GM23338 (cell line): ENCODE results near the gene KIFAP3. TPM values are rescaled to one million over a fixed set of nuclear protein-coding genes. Genes with fewer than 3 reads are reported as not detected.

Experiments used
- ATAC-seq: fragments of 200-7000 bp; cut with Tn5 transposase; 3 replicates; pipeline ENCODE4 v1.9.1; 2020
- DNase-seq: peaks from one replicate; pipeline ENCODE4 v3.0.0-alpha.2; 2015; ENCODE audit warnings: low spot score
- H2AFZ ChIP-seq: fragments of 200-600 bp; sonication (generic); 2 replicates; pipeline ENCODE4 v1.8.0; 2016; ENCODE audit warnings: antibody characterized with exemption, mild to moderate bottlenecking, moderate library complexity
- H3F3A ChIP-seq: fragments of 200-600 bp; sonication (generic); replicated peaks from 2 replicates; pipeline ENCODE4 v1.8.0; 2017; ENCODE audit warnings: antibody characterized with exemption, mixed run types, low read depth
- H3K27ac ChIP-seq: fragments of 200-600 bp; sonication (generic); 2 replicates; pipeline ENCODE4 v1.6.1; 2016; ENCODE audit warnings: low read depth
- H3K27me3 ChIP-seq: fragments of 200-600 bp; sonication (generic); 2 replicates; pipeline ENCODE4 v1.8.0; 2016; ENCODE audit warnings: mild to moderate bottlenecking, mixed run types, moderate library complexity; ENCODE audit not compliant: insufficient read depth
- H3K36me3 ChIP-seq: fragments of 200-600 bp; sonication (generic); 2 replicates; pipeline ENCODE4 v1.8.0; 2016; ENCODE audit warnings: mild to moderate bottlenecking; ENCODE audit not compliant: insufficient read depth
- H3K4me1 ChIP-seq: fragments of 200-600 bp; sonication (generic); 2 replicates; pipeline ENCODE4 v1.8.0; 2016; ENCODE audit warnings: mild to moderate bottlenecking, moderate library complexity; ENCODE audit not compliant: insufficient read depth
- H3K4me2 ChIP-seq: fragments of 200-600 bp; sonication (generic); 2 replicates; pipeline ENCODE4 v1.7.1; 2017; ENCODE audit warnings: mixed run types
- H3K4me3 ChIP-seq: fragments of 200-600 bp; sonication (generic); 2 replicates; pipeline ENCODE4 v1.6.1; 2016; ENCODE audit warnings: mixed run types
- H3K79me2 ChIP-seq: fragments of 200-600 bp; sonication (generic); replicated peaks from 2 replicates; pipeline ENCODE4 v1.8.0; 2017; ENCODE audit warnings: mild to moderate bottlenecking; ENCODE audit not compliant: insufficient read depth
- H3K9me2 ChIP-seq: fragments of 200-600 bp; sonication (generic); 2 replicates; pipeline ENCODE4 v1.8.0; 2017; ENCODE audit not compliant: insufficient read depth
- H4K20me1 ChIP-seq: fragments of 200-600 bp; sonication (generic); replicated peaks from 2 replicates; pipeline ENCODE4 v1.8.0; 2017; ENCODE audit warnings: mild to moderate bottlenecking; ENCODE audit not compliant: insufficient read depth
- H3K27ac Mint-ChIP-seq: 2 replicates; pipeline ENCODE4 v1.8.0; 2020; ENCODE audit warnings: inconsistent platforms, mild to moderate bottlenecking, moderate library complexity, mixed read lengths
- H3K27me3 Mint-ChIP-seq: 3 replicates; pipeline ENCODE4 v1.8.0; 2022; ENCODE audit warnings: low read depth, mild to moderate bottlenecking, moderate library complexity, mixed read lengths, inconsistent platforms; ENCODE audit not compliant: insufficient read depth, poor library complexity
- H3K36me3 Mint-ChIP-seq: 3 replicates; pipeline ENCODE4 v1.8.0; 2021; ENCODE audit warnings: low read depth, mild to moderate bottlenecking, inconsistent platforms, moderate library complexity, mixed read lengths
- H3K4me1 Mint-ChIP-seq: 3 replicates; pipeline ENCODE4 v1.8.0; 2020; ENCODE audit warnings: mild to moderate bottlenecking, inconsistent platforms, mixed read lengths
- H3K4me3 Mint-ChIP-seq: 3 replicates; pipeline ENCODE4 v1.8.0; 2021; ENCODE audit warnings: moderate library complexity, mild to moderate bottlenecking, inconsistent platforms, mixed read lengths
- H3K9me3 Mint-ChIP-seq: 3 replicates; pipeline ENCODE4 v1.8.0; 2020; ENCODE audit warnings: moderate library complexity, mild to moderate bottlenecking, inconsistent platforms, mixed read lengths
- CREB1 ChIP-seq: fragments of 250-450 bp; sonication (Bioruptor Pico); IDR thresholded peaks from 2 replicates; pipeline ENCODE4 v1.5.0; 2020; ENCODE audit warnings: low read depth, mild to moderate bottlenecking, moderate library complexity
- EZH2 ChIP-seq: fragments of 200-600 bp; sonication (generic); IDR thresholded peaks from one replicate; pipeline ENCODE4 v1.8.0; 2017; ENCODE audit warnings: antibody characterized with exemption, mild to moderate bottlenecking, low read depth; ENCODE audit not compliant: unreplicated experiment
- EZH2phosphoT487 ChIP-seq: fragments of 200-600 bp; sonication (generic); IDR thresholded peaks from one replicate; pipeline ENCODE4 v1.8.1; 2018; ENCODE audit warnings: antibody characterized with exemption; ENCODE audit not compliant: unreplicated experiment
- JUNB ChIP-seq: IDR thresholded peaks from one replicate; pipeline ENCODE4 v1.6.1; 2016; ENCODE audit warnings: antibody characterized with exemption; ENCODE audit not compliant: unreplicated experiment
- NANOG ChIP-seq: IDR thresholded peaks from 2 replicates; pipeline ENCODE4 v1.6.1; 2016; ENCODE audit warnings: antibody characterized with exemption, borderline replicate concordance
- POLR2AphosphoS5 ChIP-seq: IDR thresholded peaks from 2 replicates; pipeline ENCODE4 v1.6.1; 2016; ENCODE audit warnings: antibody characterized with exemption, low read depth
- STAT1 ChIP-seq: IDR thresholded peaks from one replicate; pipeline ENCODE4 v1.6.1; 2016; ENCODE audit warnings: antibody characterized with exemption; ENCODE audit not compliant: unreplicated experiment
- ZNF114 ChIP-seq: fragments of 250-450 bp; sonication (Bioruptor Pico); IDR thresholded peaks from 2 replicates; pipeline ENCODE4 v1.5.0; 2020; ENCODE audit warnings: mild to moderate bottlenecking, moderate library complexity
- ZNF331 ChIP-seq: fragments of 250-450 bp; sonication (Bioruptor Pico); IDR thresholded peaks from 2 replicates; pipeline ENCODE4 v1.5.0; 2020; ENCODE audit warnings: low read depth, mild to moderate bottlenecking, moderate library complexity
- polyA plus RNA-seq: library from polyadenylated mRNA; unstranded; fragments of >200 nt; fragmentation: Nextera tagmentation; extraction: Ambion mirVana; gene quantifications from 2 replicates; pipeline ENCODE4 v1.2.1, GENCODE V29; 2016
- total RNA-seq: library from RNA; depleted of rRNA; stranded (reverse); fragments of >200 nt; shearing (Covaris generic); gene quantifications from 2 replicates; pipeline ENCODE4 v1.2.3, GENCODE V29; 2014
- TF ChIP-seq, protein P1 (sequence below): fragments of 250-450 bp; sonication (Bioruptor Pico); IDR thresholded peaks from 2 replicates; pipeline ENCODE4 v1.5.0; 2020; ENCODE audit warnings: mild to moderate bottlenecking, moderate library complexity
- TF ChIP-seq, protein P2 (sequence below), 2 experiments: fragments of 200-600 bp in 1 of 2; sonication (generic) in 1 of 2; conservative IDR thresholded peaks; 2 replicates each; pipeline versions ENCODE4 v1.5.1 to v1.6.1; 2016 to 2017; ENCODE audit warnings: antibody characterized with exemption in 2 of 2, low read depth in 2 of 2, mild to moderate bottlenecking in 2 of 2, moderate library complexity in 1 of 2
- TF ChIP-seq, protein P3 (sequence below): IDR thresholded peaks from 2 replicates; pipeline ENCODE4 v1.6.1; 2016; ENCODE audit warnings: antibody characterized with exemption
- TF ChIP-seq, protein P4 (sequence below): IDR thresholded peaks from one replicate; pipeline ENCODE4 v1.6.1; 2018; ENCODE audit warnings: antibody characterized with exemption; ENCODE audit not compliant: unreplicated experiment

KIFAP3 gene
- total and polyA plus RNA-seq, 2 experiments from 2014 or later, result 2.7 to 3.1 TPM

DNA sequence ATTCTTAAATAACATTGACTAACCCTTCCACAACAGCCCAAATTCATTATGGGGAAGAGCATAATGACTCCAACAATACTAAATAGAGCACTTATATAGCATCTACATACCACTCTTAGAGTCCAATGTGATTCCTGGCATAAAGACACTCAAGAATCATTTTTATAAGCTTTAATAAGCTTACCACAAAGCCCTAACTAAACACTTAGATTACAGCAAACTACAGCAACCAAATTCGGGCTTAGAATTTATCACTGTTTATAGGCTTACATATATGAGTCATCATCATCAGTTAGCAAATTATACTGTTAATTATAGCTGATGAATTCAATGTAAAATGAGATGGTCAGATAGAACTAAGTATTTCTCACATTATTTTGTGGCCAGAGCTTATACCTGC is 188.1 kb downstream of the KIFAP3 start:
- no peak for ATAC-seq
- Mint-ChIP-seq H3K4me1 (peaks cover 11% of the 10 kb centered on the region), H3K36me3 (peaks cover 24% of the 10 kb centered on the region), H3K27ac (no peak overlapping the region), H3K9me3 (no peaks in the 10 kb centered on the region), H3K4me3 (no peak overlapping the region), H3K27me3 (peaks cover 1% of the 10 kb centered on the region)
- H3F3A ChIP-seq, result no peaks in the 10 kb centered on the region
- no peaks in the 10 kb centered on the region for H3K36me3 ChIP-seq
- H3K27ac ChIP-seq, result no peak overlapping the region
- 0 out of 2 replicates have a peak, but pooled peaks cover 3% of the 10 kb centered on the region for H4K20me1 ChIP-seq
- no peak overlapping the region for H3K4me2 ChIP-seq
- H3K27me3 ChIP-seq, result no peaks in the 10 kb centered on the region
- no peak for DNase-seq
- H3K4me1 ChIP-seq, result peaks cover 5% of the 10 kb centered on the region
- H3K4me3 ChIP-seq, result no peak overlapping the region
- peaks cover 22% of the 10 kb centered on the region; the same call in 1 of the 2 replicates for H3K79me2 ChIP-seq
- TF ChIP-seq ZNF114 (no peak), POLR2AphosphoS5 (no peak), EZH2phosphoT487 (no peak), ZNF331 (CRISPR knock-in tag) (no peak), NANOG (no peak), JUNB (no peak), CREB1 (no peak), EZH2 (no peak), STAT1 (no peak)
- TF ChIP-seq, protein P1, sequence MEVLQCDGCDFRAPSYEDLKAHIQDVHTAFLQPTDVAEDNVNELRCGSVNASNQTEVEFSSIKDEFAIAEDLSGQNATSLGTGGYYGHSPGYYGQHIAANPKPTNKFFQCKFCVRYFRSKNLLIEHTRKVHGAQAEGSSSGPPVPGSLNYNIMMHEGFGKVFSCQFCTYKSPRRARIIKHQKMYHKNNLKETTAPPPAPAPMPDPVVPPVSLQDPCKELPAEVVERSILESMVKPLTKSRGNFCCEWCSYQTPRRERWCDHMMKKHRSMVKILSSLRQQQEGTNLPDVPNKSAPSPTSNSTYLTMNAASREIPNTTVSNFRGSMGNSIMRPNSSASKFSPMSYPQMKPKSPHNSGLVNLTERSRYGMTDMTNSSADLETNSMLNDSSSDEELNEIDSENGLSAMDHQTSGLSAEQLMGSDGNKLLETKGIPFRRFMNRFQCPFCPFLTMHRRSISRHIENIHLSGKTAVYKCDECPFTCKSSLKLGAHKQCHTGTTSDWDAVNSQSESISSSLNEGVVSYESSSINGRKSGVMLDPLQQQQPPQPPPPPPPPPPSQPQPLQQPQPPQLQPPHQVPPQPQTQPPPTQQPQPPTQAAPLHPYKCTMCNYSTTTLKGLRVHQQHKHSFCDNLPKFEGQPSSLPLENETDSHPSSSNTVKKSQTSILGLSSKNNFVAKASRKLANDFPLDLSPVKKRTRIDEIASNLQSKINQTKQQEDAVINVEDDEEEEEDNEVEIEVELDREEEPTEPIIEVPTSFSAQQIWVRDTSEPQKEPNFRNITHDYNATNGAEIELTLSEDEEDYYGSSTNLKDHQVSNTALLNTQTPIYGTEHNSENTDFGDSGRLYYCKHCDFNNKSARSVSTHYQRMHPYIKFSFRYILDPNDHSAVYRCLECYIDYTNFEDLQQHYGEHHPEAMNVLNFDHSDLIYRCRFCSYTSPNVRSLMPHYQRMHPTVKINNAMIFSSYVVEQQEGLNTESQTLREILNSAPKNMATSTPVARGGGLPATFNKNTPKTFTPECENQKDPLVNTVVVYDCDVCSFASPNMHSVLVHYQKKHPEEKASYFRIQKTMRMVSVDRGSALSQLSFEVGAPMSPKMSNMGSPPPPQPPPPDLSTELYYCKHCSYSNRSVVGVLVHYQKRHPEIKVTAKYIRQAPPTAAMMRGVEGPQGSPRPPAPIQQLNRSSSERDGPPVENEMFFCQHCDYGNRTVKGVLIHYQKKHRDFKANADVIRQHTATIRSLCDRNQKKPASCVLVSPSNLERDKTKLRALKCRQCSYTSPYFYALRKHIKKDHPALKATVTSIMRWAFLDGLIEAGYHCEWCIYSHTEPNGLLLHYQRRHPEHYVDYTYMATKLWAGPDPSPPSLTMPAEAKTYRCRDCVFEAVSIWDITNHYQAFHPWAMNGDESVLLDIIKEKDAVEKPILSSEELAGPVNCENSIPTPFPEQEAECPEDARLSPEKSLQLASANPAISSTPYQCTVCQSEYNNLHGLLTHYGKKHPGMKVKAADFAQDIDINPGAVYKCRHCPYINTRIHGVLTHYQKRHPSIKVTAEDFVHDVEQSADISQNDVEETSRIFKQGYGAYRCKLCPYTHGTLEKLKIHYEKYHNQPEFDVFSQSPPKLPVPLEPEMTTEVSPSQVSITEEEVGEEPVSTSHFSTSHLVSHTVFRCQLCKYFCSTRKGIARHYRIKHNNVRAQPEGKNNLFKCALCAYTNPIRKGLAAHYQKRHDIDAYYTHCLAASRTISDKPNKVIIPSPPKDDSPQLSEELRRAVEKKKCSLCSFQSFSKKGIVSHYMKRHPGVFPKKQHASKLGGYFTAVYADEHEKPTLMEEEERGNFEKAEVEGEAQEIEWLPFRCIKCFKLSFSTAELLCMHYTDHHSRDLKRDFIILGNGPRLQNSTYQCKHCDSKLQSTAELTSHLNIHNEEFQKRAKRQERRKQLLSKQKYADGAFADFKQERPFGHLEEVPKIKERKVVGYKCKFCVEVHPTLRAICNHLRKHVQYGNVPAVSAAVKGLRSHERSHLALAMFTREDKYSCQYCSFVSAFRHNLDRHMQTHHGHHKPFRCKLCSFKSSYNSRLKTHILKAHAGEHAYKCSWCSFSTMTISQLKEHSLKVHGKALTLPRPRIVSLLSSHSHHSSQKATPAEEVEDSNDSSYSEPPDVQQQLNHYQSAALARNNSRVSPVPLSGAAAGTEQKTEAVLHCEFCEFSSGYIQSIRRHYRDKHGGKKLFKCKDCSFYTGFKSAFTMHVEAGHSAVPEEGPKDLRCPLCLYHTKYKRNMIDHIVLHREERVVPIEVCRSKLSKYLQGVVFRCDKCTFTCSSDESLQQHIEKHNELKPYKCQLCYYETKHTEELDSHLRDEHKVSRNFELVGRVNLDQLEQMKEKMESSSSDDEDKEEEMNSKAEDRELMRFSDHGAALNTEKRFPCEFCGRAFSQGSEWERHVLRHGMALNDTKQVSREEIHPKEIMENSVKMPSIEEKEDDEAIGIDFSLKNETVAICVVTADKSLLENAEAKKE (CRISPR knock-in tag), result no peak
- TF ChIP-seq, protein P2, sequence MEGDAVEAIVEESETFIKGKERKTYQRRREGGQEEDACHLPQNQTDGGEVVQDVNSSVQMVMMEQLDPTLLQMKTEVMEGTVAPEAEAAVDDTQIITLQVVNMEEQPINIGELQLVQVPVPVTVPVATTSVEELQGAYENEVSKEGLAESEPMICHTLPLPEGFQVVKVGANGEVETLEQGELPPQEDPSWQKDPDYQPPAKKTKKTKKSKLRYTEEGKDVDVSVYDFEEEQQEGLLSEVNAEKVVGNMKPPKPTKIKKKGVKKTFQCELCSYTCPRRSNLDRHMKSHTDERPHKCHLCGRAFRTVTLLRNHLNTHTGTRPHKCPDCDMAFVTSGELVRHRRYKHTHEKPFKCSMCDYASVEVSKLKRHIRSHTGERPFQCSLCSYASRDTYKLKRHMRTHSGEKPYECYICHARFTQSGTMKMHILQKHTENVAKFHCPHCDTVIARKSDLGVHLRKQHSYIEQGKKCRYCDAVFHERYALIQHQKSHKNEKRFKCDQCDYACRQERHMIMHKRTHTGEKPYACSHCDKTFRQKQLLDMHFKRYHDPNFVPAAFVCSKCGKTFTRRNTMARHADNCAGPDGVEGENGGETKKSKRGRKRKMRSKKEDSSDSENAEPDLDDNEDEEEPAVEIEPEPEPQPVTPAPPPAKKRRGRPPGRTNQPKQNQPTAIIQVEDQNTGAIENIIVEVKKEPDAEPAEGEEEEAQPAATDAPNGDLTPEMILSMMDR (conservative IDR thresholded peaks at IDR 0.05; ENCODE audit: low read depth in 2 of 2), result no peak
- TF ChIP-seq, protein P3, sequence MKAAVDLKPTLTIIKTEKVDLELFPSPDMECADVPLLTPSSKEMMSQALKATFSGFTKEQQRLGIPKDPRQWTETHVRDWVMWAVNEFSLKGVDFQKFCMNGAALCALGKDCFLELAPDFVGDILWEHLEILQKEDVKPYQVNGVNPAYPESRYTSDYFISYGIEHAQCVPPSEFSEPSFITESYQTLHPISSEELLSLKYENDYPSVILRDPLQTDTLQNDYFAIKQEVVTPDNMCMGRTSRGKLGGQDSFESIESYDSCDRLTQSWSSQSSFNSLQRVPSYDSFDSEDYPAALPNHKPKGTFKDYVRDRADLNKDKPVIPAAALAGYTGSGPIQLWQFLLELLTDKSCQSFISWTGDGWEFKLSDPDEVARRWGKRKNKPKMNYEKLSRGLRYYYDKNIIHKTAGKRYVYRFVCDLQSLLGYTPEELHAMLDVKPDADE, result no peak
- TF ChIP-seq, protein P4, sequence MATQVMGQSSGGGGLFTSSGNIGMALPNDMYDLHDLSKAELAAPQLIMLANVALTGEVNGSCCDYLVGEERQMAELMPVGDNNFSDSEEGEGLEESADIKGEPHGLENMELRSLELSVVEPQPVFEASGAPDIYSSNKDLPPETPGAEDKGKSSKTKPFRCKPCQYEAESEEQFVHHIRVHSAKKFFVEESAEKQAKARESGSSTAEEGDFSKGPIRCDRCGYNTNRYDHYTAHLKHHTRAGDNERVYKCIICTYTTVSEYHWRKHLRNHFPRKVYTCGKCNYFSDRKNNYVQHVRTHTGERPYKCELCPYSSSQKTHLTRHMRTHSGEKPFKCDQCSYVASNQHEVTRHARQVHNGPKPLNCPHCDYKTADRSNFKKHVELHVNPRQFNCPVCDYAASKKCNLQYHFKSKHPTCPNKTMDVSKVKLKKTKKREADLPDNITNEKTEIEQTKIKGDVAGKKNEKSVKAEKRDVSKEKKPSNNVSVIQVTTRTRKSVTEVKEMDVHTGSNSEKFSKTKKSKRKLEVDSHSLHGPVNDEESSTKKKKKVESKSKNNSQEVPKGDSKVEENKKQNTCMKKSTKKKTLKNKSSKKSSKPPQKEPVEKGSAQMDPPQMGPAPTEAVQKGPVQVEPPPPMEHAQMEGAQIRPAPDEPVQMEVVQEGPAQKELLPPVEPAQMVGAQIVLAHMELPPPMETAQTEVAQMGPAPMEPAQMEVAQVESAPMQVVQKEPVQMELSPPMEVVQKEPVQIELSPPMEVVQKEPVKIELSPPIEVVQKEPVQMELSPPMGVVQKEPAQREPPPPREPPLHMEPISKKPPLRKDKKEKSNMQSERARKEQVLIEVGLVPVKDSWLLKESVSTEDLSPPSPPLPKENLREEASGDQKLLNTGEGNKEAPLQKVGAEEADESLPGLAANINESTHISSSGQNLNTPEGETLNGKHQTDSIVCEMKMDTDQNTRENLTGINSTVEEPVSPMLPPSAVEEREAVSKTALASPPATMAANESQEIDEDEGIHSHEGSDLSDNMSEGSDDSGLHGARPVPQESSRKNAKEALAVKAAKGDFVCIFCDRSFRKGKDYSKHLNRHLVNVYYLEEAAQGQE, result no peak
- H2AFZ ChIP-seq, result no peak overlapping the region
- H3K9me2 ChIP-seq, result no peaks in the 10 kb centered on the region
